Stimulated activated naive CD8-positive, alpha-beta T cell treated with anti-CD3 and anti-CD28 coated beads, Interleukin-15, Interleukin-2, amounts not matched to agents 100 ng/mL and 50 ng/mL, for 24 hours (primary cell): ENCODE data around the gene SREK1.

ENCODE experiments used
- H3K27ac Mint-ChIP-seq: one replicate; pipeline ENCODE4 v1.8.0; 2021; ENCODE audit warnings: mild to moderate bottlenecking, mixed read lengths
- H3K27me3 Mint-ChIP-seq: one replicate; pipeline ENCODE4 v1.8.0; 2021; ENCODE audit warnings: mixed read lengths
- H3K36me3 Mint-ChIP-seq: one replicate; pipeline ENCODE4 v1.8.0; 2021; ENCODE audit warnings: low read depth, mixed read lengths
- H3K4me1 Mint-ChIP-seq: one replicate; pipeline ENCODE4 v1.8.0; 2021; ENCODE audit warnings: low read depth, mixed read lengths
- H3K4me3 Mint-ChIP-seq: one replicate; pipeline ENCODE4 v1.8.0; 2021; ENCODE audit warnings: mild to moderate bottlenecking, mixed read lengths
- H3K9me3 Mint-ChIP-seq: one replicate; pipeline ENCODE4 v1.8.0; 2021; ENCODE audit warnings: mixed read lengths

Gene SREK1

GRCh38 chr5:66223637-66224036 is 79.5 kb downstream of the SREK1 start:
- Mint-ChIP-seq H3K4me3 (no peak overlapping the region), H3K4me1 (no peaks in the 10 kb centered on the region), H3K9me3 (no peaks in the 10 kb centered on the region), H3K36me3 (no peaks in the 10 kb centered on the region), H3K27me3 (no peaks in the 10 kb centered on the region), H3K27ac (no peak overlapping the region)

GRCh38 chr5:66224274-66224673 is 80.2 kb downstream of the SREK1 start:
- Mint-ChIP-seq H3K27me3 (no peaks in the 10 kb centered on the region), H3K4me1 (no peaks in the 10 kb centered on the region), H3K4me3 (no peak overlapping the region), H3K9me3 (no peaks in the 10 kb centered on the region), H3K27ac (no peak overlapping the region), H3K36me3 (no peaks in the 10 kb centered on the region)

- H3K27me3 Mint-ChIP-seq = no peaks in the 10 kb centered on the region
These were observed 80.9 kb downstream of the SREK1 start for GRCh38 chr5:66224773-66225553.

GRCh38 chr5:66230551-66230950 is 86.5 kb downstream of the SREK1 start:
- no peaks in the 10 kb centered on the region for H3K36me3 Mint-ChIP-seq
- no peaks in the 10 kb centered on the region for H3K9me3 Mint-ChIP-seq
- H3K27me3 Mint-ChIP-seq = no peaks in the 10 kb centered on the region

More at GRCh38 chr5:66224773-66225553, 80.9 kb downstream of the SREK1 start:
- no peak overlapping the region for H3K27ac Mint-ChIP-seq
- no peaks in the 10 kb centered on the region for H3K36me3 Mint-ChIP-seq
- no peaks in the 10 kb centered on the region for H3K4me1 Mint-ChIP-seq
- no peak overlapping the region for H3K4me3 Mint-ChIP-seq
- H3K9me3 Mint-ChIP-seq = no peaks in the 10 kb centered on the region

GRCh38 chr5:66231508-66231907 is 87.4 kb downstream of the SREK1 start:
- Mint-ChIP-seq H3K4me3 (no peak overlapping the region), H3K36me3 (no peaks in the 10 kb centered on the region), H3K27ac (no peak overlapping the region), H3K27me3 (no peaks in the 10 kb centered on the region), H3K4me1 (no peaks in the 10 kb centered on the region), H3K9me3 (no peaks in the 10 kb centered on the region)

More at GRCh38 chr5:66230551-66230950, 86.5 kb downstream of the SREK1 start:
- no peaks in the 10 kb centered on the region for H3K4me1 Mint-ChIP-seq
- H3K4me3 Mint-ChIP-seq = no peak overlapping the region
- H3K27ac Mint-ChIP-seq = no peak overlapping the region

- no peaks in the 10 kb centered on the region for H3K9me3 Mint-ChIP-seq
- no peaks in the 10 kb centered on the region for H3K27me3 Mint-ChIP-seq
- H3K27ac Mint-ChIP-seq = no peak overlapping the region
- H3K4me3 Mint-ChIP-seq = no peak overlapping the region
- no peaks in the 10 kb centered on the region for H3K36me3 Mint-ChIP-seq
- H3K4me1 Mint-ChIP-seq = no peaks in the 10 kb centered on the region
These were observed 88.2 kb downstream of the SREK1 start for GRCh38 chr5:66232275-66232674.

GRCh38 chr5:66232706-66233445 is 88.8 kb downstream of the SREK1 start:
- Mint-ChIP-seq H3K36me3 (no peaks in the 10 kb centered on the region), H3K27me3 (no peaks in the 10 kb centered on the region), H3K4me1 (no peaks in the 10 kb centered on the region), H3K9me3 (no peaks in the 10 kb centered on the region), H3K4me3 (no peak overlapping the region), H3K27ac (no peak overlapping the region)
